T-helper 1 cell treated with Interleukin-12 subunit alpha and Interleukin-12 subunit beta and Interleukin-4 antibody, amounts not matched to agents 30 ng/mL and 1 ng/mL, for 36 hours (primary cell): ENCODE measurements around the gene HBE1. TPM values are rescaled to one million over a fixed set of nuclear protein-coding genes. Genes with fewer than 3 reads are reported as not detected.
"Not testable (repeated sequence)": the region's sequence is repeated elsewhere in the genome, so short reads cannot be mapped to it uniquely, and the experiment has no call there.

Experiments
- intact Hi-C: fragments of 100-400 bp; cut with micrococcal nuclease; formaldehyde crosslinking; loops from one replicate; pipeline ENCODE4 v1.15.1; 2024
- total RNA-seq: library from RNA; stranded (reverse); gene quantifications from 2 replicates; pipeline ENCODE4 v1.2.3, GENCODE V29; 2022

The HBE1 gene
- total RNA-seq, 1 donor from 2014 or later: not detected

- intact Hi-C loops: no loop called here
These were observed 16.1 kb upstream of the HBE1 start for GRCh38 chr11:5285703-5286340.

GRCh38 chr11:5284637-5285036 is 14.9 kb upstream of the HBE1 start:
- intact Hi-C loops: no loop called here

- intact Hi-C loops: no loop called here
These were observed 14.1 kb upstream of the HBE1 start for GRCh38 chr11:5283882-5284281.

GRCh38 chr11:5283086-5283485 is 13.3 kb upstream of the HBE1 start:
- intact Hi-C loops: no loop called here

GRCh38 chr11:5282628-5283027 is 12.9 kb upstream of the HBE1 start:
- intact Hi-C loops: no loop called here

GRCh38 chr11:5281596-5281995 is 11.9 kb upstream of the HBE1 start:
- intact Hi-C loops: no loop called here

- intact Hi-C loops: no loop called here
These were observed 10.9 kb upstream of the HBE1 start for GRCh38 chr11:5280582-5281102.

GRCh38 chr11:5279471-5280090 is 9.8 kb upstream of the HBE1 start:
- intact Hi-C loops: no loop called here

- intact Hi-C loops: no loop called here
These were observed 8.2 kb upstream of the HBE1 start for GRCh38 chr11:5277807-5278382.

- intact Hi-C loops: no loop called here
These were observed 7.0 kb upstream of the HBE1 start for GRCh38 chr11:5276697-5277096.

- intact Hi-C loops: no loop called here
These were observed 5.8 kb upstream of the HBE1 start for GRCh38 chr11:5275369-5276110.

- intact Hi-C loops: no loop called here
These were observed 4.7 kb upstream of the HBE1 start for GRCh38 chr11:5274395-5274794.

- intact Hi-C loops: no loop called here
These were observed 2.8 kb upstream of the HBE1 start for GRCh38 chr11:5272395-5273017.

GRCh38 chr11:5267033-5267563 is 2.6 kb downstream of the HBE1 start:
- intact Hi-C loops: no loop called here

GRCh38 chr11:5266609-5267008 is 3.1 kb downstream of the HBE1 start:
- intact Hi-C loops: no loop called here

GRCh38 chr11:5265832-5266231 is 3.9 kb downstream of the HBE1 start:
- intact Hi-C loops: no loop called here

- intact Hi-C loops: no loop called here
These were observed 11.0 kb downstream of the HBE1 start for GRCh38 chr11:5258543-5259262.

GRCh38 chr11:5257296-5257695 is 12.4 kb downstream of the HBE1 start:
- intact Hi-C loops: no loop called here

- intact Hi-C loops: not testable (repeated sequence)
These were observed 14.9 kb downstream of the HBE1 start, which contains the start of gene HBG2 for GRCh38 chr11:5254646-5255413. TSS of gene HBG2 (minus strand) at chr11:5254781. CDS start at chr11:5254728, 53 bp downstream.

- intact Hi-C loops: not testable (repeated sequence)
These were observed 15.7 kb downstream of the HBE1 start for GRCh38 chr11:5254023-5254422.
